ENCODE data around the gene ELP4.

DNA sequence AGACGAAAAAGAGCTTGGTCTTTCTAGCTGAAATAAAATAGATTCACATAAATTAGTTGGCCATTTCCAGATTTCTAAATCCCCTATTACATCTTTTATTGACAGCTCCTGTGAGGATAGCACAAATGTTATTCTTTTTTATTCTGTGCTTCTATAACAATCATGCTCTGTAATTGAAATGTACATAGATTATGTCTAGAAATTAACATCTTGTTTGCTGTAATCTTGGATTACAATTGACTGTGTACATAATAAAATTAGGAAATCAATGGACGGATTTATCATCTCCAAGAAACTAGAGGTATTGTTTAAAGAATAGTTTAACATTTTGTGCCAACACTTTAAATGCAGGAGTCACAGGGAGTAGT is 31.4 kb upstream of the ELP4 start:
- TF ChIP-seq, protein P1, sequence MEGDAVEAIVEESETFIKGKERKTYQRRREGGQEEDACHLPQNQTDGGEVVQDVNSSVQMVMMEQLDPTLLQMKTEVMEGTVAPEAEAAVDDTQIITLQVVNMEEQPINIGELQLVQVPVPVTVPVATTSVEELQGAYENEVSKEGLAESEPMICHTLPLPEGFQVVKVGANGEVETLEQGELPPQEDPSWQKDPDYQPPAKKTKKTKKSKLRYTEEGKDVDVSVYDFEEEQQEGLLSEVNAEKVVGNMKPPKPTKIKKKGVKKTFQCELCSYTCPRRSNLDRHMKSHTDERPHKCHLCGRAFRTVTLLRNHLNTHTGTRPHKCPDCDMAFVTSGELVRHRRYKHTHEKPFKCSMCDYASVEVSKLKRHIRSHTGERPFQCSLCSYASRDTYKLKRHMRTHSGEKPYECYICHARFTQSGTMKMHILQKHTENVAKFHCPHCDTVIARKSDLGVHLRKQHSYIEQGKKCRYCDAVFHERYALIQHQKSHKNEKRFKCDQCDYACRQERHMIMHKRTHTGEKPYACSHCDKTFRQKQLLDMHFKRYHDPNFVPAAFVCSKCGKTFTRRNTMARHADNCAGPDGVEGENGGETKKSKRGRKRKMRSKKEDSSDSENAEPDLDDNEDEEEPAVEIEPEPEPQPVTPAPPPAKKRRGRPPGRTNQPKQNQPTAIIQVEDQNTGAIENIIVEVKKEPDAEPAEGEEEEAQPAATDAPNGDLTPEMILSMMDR (IDR thresholded peaks at IDR 0.05) = no peak
- no peak for TF ChIP-seq POLR2A (IDR thresholded peaks at IDR 0.05)
